T1000 (cell line): ENCODE measurements around the gene PAPOLG.

ENCODE experiments used
- DNase-seq: peaks from one replicate; lab custom pipeline; 2025; ENCODE audit warnings: mixed read lengths; lab: John Stamatoyannopoulos, UW

PAPOLG gene

DNA sequence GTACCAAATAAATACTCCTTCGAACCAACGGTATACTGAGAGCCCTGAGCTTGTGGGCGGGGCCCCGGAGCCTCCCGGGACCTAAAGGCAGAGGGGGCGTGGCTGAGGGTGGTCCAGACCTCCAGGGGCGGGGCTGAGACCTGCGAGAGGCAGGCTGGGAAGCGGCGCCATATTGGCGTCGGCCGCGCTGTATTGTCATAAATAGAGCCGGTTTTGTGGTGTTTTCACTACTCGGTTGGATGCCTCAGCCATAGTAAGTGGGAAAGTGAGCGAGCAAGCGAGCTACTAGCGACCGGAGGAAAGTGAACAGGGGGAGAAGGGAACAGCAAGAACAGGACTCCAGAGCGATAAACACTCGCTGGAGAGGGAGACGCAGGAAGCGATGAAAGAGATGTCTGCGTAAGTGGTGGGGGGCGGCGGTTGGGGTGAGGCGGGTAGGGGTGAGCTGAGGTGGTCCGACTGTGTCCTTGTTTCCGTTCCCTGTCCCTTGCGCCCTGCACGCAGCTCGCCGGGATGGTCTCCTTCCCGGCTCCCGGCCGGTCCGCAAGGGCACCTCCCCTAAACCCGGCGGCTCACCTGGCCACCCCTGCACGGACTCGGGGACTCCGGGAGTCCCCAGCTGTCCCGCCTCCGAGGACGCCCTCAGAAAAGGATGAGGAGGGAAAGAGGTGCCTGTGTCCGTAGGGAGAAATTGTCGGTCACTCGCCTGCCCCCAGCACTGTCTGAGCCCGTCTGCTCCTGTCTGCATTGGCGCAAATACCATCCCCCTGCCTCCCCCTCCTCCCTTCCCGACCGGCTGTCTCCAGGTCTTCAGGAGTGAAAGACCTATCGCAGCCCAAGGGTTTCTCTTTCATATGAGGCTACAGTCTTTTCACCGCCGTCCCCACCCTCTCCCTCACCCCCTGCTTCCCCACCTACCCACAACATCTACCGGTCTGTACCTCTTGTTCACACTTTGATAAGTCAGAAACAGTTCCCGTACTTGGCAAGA is at the start of gene PAPOLG:
Gene PAPOLG, plus strand, starts transcription at position 172 of the 991 bp plus-strand sequence. Its CDS starts 211 bp downstream, at position 383.
- peak; percentile 88 for DNase-seq

DNA sequence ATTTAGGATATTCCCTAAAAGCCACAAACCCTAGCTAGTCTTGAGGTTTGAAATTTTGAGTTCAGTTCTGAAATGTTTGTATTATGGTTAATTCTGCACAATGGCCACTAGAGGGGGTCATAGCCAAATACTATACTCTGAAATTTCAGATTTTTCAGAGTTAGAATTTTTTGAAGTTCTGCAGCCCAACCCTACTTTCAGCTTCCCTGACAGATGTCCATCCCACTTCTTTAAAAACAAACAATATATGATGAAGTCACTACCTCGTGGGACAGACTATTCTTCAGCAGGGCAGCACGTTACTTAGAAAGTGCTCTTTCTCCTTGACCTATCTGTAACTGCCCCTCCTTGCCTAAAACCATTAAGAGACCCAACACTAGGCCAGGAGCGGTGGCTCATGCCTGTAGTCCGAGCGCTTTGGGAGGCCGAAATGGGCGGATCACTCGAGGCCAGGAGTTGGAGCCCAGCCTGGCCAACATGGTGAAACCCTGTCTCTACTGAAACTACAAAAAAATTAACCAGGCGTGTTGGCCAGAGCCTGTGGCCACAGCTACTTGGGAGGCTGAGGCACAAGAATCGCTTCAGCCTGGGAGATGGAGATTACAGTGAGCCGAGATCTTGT is 48.2 kb upstream of the PAPOLG start:
- DNase-seq = no peak

DNA sequence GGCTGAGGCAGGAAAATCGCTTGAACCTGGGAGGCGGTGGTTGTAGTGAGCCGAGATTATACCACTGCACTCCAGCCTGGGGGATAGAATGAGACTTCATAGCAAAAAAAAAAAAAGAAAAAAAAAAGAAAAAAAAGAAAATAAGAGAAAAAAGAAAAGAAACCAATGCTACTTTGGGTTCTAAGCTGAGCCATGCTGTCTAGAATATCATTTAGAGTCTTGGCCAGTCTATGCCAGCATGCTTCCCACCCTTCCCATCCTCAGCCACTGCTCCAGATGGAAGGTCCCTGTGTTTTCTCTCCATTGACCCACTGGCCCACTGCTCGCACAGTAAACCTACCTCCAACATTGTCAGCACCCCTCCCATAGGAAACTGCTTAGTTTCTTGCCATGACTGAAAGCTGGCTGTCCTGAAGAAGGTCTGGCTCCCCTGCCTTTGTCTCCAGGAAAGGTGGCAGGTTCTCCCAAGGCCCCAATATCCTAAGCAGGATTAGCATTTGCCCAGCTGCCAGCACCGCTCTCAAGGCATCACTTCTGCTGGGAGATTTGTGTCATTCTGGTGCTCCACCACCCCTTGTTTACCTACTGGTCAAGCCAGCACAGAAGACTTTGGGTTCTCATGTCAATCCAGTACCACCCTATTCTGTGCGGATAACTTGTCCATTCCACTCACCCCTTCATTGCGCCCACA is 47.3 kb upstream of the PAPOLG start:
- no peak for DNase-seq

GRCh38 chr2:60710707-60711106 is 45.4 kb upstream of the PAPOLG start:
- no peak for DNase-seq

- DNase-seq = no peak
Observed at GRCh38 chr2:60715561-60715960, 40.5 kb upstream of the PAPOLG start.

- DNase-seq = no peak
Observed at GRCh38 chr2:60717691-60718090, 38.4 kb upstream of the PAPOLG start.

GRCh38 chr2:60719331-60719730 is 36.7 kb upstream of the PAPOLG start:
- no peak for DNase-seq

- DNase-seq = no peak
Observed at GRCh38 chr2:60725466-60725865, 30.6 kb upstream of the PAPOLG start.

- no peak for DNase-seq
Observed at GRCh38 chr2:60728855-60729254, 27.2 kb upstream of the PAPOLG start.

- DNase-seq = no peak
Observed at GRCh38 chr2:60735496-60736250, 20.4 kb upstream of the PAPOLG start.

GRCh38 chr2:60738679-60739078 is 17.4 kb upstream of the PAPOLG start:
- no peak for DNase-seq

- no peak for DNase-seq
Observed at GRCh38 chr2:60739156-60739555, 16.9 kb upstream of the PAPOLG start.

DNA sequence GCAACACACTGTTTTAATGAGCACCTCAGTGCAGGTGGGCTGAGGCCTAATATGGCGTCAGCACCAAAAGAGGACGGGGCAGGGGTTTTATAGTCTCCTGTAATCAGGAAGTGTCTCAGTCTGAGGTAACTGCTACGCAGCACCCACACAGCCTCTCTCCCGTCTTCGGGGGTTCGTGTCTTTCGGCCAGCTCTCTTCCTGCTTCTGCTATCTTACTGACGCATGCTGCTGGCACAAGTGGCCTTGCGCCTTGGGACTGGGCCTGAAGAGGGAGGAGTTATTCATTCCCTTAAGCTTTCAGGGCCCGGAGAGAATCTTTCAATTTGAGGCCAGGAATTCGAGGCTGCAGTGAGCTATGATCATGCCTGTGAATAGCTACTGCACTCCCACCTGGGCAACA is 14.5 kb upstream of the PAPOLG start:
- DNase-seq = no peak

DNA sequence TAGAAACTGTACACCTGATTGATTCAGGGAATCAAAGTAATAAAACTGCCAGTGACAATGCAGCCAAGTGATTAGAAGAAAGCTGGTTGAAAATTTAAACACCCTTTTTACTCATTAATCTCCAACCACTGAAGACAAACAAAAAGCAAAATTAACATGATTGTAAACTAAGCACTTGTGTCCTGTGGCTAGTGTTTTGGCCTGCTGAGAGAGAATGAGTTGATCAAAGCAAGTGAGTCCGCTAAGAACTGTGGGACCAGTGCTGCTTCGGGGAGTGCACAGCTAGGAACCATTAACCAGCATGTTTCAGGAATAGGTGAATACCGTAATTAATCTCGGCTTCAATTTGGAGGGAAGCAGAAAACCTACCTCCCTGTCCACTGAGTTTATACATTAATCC is 13.6 kb upstream of the PAPOLG start:
- DNase-seq = no peak

- no peak for DNase-seq
Observed at GRCh38 chr2:60745330-60745729, 10.7 kb upstream of the PAPOLG start.

- no peak for DNase-seq
Observed at GRCh38 chr2:60745761-60746160, 10.3 kb upstream of the PAPOLG start.

DNA sequence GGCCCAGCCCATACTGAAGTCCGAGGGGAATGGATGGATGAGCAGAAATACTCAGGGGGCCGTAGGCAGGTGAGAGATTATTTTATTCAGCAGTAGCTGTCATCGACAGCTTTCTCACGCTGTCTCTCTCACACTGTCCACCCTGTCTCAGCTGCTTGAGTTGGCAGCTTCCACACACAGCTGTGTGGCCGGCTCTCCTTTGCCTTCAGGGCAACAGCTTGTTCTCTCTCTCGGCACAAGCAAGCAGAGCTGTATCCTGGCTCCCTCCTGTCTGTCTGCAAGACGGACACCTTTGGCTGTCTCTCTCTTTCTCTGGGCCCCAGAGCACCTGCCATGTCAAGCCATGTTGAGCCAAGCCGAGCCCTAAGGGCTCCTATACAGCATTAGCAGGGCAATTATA is 9.8 kb upstream of the PAPOLG start:
- no peak for DNase-seq

DNA sequence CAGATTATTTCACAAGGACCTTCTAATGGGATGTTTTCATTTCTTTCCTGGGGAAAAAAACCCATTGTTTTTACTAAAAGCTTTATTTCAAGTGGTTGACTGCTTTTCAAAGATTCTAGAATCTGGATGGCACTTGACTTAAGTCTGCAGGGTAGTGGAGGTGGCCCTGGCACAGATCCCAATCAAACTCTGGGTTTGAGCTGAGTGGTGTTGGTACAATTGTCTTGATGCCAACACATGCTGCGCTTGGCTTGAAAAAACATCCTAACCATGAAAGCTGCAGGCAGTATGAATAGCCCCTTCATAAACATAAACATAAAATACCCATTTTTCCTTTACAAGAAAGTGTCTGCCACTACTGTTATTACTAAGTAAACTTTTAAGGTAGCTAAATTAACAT is 3.6 kb downstream of the PAPOLG start:
- DNase-seq = no peak

GRCh38 chr2:60764736-60765534 is 8.9 kb downstream of the PAPOLG start:
- DNase-seq = no peak

DNA sequence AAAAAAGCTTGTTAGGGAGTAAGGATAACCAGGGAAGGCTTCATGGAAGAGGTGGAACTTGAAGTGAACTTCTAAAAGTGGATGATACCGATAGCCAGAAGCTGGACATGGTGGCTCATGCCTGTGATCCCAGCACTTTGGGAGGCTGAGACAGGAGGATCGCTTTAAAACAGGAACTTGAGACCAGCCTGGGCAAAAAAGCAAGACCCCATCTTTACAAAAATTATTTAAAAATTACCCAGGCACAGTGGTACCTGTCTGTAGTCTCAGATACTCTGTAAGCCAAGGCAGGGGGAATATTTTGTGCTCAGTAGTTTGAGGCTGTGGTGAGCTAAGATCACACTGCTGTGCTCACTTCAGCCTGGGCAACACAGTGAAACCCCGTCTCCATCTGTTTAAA is 10.2 kb downstream of the PAPOLG start:
- DNase-seq = no peak

GRCh38 chr2:60771508-60771907 is 15.4 kb downstream of the PAPOLG start:
- DNase-seq = no peak
